ENCODE measurements around the gene TMEM154.

TMEM154 gene

GRCh38 chr4:152696764-152697261 lies 17.0 kb upstream of the TMEM154 start:
- TF ChIP-seq CTCF (IDR thresholded peaks at IDR 0.05): no peak
- Histone ChIP-seq H3K4me1 (no peaks in the 10 kb centered on the region), H3K36me3 (no peaks in the 10 kb centered on the region), H3K27me3 (peaks cover 0 to 2% of the 10 kb centered on the region in 2 donors), H3K27ac (no peak overlapping the region), H3K9me3 (no peaks in the 10 kb centered on the region), H3K4me3 (no peak overlapping the region)
- intact Hi-C loops (cut with DNase I; ENCODE audit: low total_unique reads): no loop called here
- DNase-seq: no peak

- H3K9me3 ChIP-seq: no peaks in the 10 kb centered on the region
- H3K27ac ChIP-seq: no peak overlapping the region
- intact Hi-C loops (cut with DNase I; ENCODE audit: low total_unique reads): no loop called here
Measured at GRCh38 chr4:152693871-152694270, 14.1 kb upstream of the TMEM154 start.

GRCh38 chr4:152691761-152692160 lies 12.0 kb upstream of the TMEM154 start:
- Histone ChIP-seq H3K36me3 (no peaks in the 10 kb centered on the region), H3K4me1 (no peaks in the 10 kb centered on the region), H3K9me3 (no peaks in the 10 kb centered on the region), H3K27ac (no peak overlapping the region), H3K4me3 (no peak overlapping the region), H3K27me3 (no peaks in the 10 kb centered on the region)
- DNase-seq: no peak
- no peak for TF ChIP-seq CTCF (IDR thresholded peaks at IDR 0.05)
- intact Hi-C loops (cut with DNase I; ENCODE audit: low total_unique reads): no loop called here

More at GRCh38 chr4:152693871-152694270, 14.1 kb upstream of the TMEM154 start:
- no peaks in the 10 kb centered on the region for H3K4me1 ChIP-seq
- no peak for DNase-seq
- no peak overlapping the region for H3K4me3 ChIP-seq
- no peaks in the 10 kb centered on the region for H3K36me3 ChIP-seq
- H3K27me3 ChIP-seq: no peaks in the 10 kb centered on the region
- no peak for TF ChIP-seq CTCF (IDR thresholded peaks at IDR 0.05)

GRCh38 chr4:152690706-152691651 lies 11.2 kb upstream of the TMEM154 start:
- H3K27ac ChIP-seq: no peak overlapping the region
- TF ChIP-seq CTCF (IDR thresholded peaks at IDR 0.05): no peak
- H3K4me1 ChIP-seq: no peaks in the 10 kb centered on the region
- intact Hi-C loops (cut with DNase I; ENCODE audit: low total_unique reads): no loop called here
- no peaks in the 10 kb centered on the region for H3K9me3 ChIP-seq
- no peak overlapping the region for H3K4me3 ChIP-seq
- DNase-seq: no peak
- H3K27me3 ChIP-seq: no peaks in the 10 kb centered on the region
- no peaks in the 10 kb centered on the region for H3K36me3 ChIP-seq

- no peak for TF ChIP-seq CTCF (IDR thresholded peaks at IDR 0.05)
- H3K4me1 ChIP-seq: no peaks in the 10 kb centered on the region
- no peak overlapping the region for H3K27ac ChIP-seq
- no peak overlapping the region for H3K4me3 ChIP-seq
- no peaks in the 10 kb centered on the region for H3K9me3 ChIP-seq
- no peak for DNase-seq
- intact Hi-C loops (cut with DNase I; ENCODE audit: low total_unique reads): no loop called here
- no peaks in the 10 kb centered on the region for H3K27me3 ChIP-seq
- H3K36me3 ChIP-seq: no peaks in the 10 kb centered on the region
Measured at GRCh38 chr4:152689615-152690501, 10.1 kb upstream of the TMEM154 start.

Measured in tibial artery (tissue), 4 donors.